Measurements from ENCODE around the gene ARHGEF16.

ARHGEF16 gene

DNA sequence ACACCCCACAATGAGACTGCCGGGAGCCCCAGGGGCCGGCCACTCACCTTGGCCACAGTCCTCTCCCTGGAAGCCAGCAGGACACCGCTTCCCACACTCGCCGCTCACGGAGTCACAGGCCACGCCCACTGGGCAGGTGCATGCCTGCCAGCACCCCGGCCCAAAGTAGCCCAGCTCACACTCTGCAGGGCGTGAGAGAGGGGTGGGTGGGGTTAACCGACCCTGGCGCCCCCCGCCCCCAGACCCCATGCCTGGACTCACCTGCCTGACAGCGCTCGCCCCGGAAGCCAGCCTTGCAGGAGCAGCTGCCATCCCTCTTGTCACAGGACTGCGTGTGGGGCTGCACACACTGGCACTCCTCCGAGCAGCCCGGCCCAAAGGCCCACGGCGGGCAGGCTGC lies 50.7 kb downstream of the ARHGEF16 start:
- DNase-seq, result peak; percentile 50

DNA sequence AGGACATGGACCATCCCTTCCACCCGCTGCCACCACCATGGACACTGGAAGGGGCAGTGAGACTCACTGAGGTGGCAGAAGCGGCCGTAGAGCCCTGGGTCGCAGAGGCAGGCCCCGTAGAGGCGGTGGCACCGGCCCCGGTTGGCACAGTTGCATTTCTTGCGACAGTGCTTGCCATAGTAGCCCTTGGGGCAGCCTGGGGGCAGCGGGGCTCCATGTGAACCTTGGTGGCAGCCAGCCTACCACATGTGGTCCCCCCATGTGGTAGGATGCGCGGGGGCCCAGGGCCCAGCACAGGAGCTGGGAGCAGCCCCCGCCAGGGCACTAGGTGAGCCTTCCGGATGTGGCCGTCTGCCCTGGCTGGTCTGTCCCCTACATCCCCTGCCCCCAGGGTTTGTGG lies 51.6 kb downstream of the ARHGEF16 start:
- no peak for DNase-seq

DNA sequence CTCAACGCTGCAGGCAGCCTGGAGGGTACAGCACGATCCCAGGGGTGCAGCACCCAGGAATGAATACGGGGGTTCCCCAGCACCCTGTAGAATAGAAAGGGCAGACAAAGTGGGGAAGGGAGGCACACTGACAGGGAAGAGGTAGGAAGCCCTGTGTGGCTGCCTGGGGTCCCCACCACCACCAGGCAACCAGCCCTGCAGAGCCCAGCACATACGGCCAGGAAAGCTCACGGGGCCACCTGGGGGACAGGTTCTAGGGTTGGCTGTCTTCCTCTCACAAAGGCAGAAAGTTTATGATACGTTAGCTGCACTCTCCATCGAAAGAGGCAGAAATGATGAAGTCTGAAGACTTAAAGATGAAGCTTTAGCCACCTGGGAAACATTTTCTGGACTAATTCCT lies 52.5 kb downstream of the ARHGEF16 start:
- DNase-seq, result no peak

DNA sequence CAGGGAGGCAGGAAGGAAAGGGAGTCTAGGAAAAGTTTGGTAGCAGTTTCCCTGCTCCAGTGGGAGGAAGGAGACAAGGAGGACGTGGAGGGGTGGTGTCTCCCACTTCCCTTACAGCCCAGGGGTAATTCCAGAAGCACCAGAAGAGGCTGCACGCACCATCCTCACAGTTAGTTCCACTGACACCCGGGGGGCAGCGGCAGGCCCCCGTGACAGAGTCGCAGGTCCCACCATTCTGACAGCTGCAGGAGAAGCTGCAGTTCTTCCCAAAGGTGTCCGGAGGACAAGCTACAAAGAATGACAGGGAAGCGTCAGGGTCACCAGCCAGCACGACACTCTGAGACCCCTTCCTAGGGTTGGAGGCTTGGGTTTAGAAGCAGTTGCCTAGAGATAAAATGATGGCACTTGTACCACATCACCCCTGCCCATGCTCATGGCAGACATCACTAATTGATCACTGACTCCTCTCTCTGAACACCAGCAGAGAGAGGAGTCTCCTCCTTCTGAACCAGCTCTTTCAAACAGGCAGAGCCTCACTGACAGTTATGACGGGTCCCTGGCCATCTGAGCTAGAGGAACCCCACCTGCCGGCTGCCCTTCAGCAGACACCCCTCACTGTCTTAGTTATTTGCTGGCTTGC lies 53.3 kb downstream of the ARHGEF16 start:
- no peak for DNase-seq

DNA sequence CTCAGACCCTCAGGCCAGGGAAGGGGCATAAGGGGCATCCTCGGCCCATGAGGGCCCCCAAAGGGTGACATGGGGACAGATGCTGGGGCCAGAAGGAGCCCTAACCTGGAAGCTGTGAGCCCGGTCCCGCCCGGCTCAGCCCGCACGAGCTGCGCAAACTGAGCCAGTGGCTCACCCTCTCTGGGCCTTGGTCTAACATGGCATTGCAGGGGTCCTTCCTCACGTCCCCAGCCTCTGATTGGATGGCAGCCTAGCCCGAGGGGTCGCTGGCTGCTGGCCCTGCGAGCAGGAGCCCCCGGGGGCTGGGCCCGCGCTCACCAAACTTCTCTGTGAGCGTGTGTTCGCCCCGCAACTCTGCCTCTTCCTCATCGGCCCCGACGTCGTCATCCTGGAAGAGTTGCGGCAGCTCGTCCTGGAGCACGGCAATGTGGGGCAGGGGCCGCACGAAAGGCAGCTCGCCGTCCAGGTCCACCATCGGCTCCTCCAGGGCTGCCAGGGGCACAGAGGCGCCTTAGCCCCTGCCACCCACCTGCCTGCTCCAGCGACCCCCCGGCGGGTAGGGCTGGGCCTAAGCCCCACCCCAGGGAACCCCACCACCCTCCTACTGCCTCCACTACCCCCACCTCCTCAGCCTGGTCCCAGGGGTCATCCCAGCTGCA lies 54.4 kb downstream of the ARHGEF16 start:
- DNase-seq, result no peak

DNA sequence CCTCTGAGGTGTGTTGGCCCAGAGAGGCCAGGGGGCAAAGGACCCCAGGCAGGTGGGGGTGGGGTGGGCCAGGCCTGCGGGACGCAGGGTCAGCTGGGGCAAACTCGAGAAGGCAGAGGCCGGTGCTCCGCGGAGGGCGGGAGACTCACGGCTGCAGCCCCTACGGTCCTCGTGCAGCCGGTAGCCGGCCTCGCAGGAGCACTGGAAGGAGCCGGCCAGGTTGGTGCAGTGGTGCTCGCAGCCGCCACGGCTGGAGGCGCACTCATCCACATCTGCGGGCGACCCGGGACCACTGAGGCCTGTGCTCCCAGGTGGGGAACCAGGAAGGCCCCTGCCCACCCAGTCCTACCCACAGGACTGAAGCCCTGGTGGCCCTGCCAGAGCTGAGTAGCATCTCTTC lies 55.3 kb downstream of the ARHGEF16 start:
- no peak for DNase-seq

DNA sequence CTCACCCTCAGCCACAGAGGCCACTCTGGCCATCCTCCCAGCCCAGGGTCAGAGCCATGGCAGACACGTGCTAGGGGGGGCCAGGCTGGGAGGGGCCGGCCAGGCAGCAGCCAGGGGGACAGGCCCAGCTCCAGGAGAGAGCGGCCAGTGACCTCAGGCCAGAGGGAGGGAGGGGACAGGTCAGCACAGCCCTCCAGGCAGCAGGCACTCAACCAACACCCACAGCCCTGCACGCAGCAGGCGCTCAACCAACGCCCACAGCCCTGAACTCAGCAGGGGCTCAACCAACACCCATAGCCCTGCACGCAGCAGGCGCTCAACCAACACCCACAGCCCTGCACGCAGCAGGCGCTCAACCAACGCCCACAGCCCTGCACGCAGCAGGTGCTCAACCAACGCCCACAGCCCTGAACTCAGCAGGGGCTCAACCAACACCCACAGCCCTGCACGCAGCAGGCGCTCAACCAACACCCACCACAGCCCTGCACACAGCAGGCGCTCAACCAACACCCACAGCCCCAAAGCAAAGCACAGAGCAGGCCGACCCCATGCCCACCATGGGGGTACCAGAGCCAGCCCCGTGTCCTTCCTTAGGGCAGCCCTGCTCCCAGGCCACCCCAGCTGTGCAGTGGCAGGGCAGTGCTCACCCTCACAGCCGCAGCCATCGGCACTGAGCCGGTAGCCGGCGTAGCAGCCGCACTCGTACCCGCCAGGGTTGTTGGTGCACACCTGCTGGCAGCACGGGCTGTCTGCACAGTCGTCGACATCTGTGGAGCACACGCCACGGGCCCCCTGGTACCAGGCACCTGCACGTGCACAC lies 55.9 kb downstream of the ARHGEF16 start:
- DNase-seq, result no peak

DNA sequence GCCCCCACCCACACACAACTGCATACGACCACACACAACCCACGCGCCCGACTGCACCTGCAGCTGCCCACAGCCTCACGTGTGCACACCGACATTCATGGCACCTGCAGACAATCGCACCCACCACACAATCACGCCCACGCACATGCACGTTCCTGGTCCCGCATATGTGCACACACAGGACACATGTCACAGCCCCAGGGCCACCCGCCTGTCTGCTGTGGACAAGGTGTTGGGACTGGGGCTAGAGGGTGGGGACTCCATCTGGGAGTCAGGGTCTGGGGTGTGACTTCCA lies 56.4 kb downstream of the ARHGEF16 start:
- DNase-seq, result no peak

DNA sequence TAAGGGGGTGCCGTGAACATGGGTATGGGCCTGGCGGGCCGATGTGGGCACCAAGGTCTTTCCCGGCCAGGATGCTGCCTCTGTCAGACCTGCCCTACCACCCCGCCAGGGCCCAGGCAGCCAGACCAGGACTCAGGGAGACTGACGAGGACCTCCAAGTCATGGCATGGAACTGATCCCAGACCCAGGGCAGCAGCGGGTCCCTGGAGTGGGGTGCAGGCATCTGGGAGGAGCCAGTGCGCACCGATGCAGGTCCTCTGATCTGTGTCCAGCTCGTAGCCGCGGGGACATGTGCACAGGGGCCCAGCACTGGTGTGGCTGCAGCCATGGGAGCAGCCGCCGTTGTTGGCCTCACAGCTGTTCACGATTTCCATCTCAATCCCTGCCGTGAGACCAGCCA lies 56.8 kb downstream of the ARHGEF16 start:
- no peak for DNase-seq

DNA sequence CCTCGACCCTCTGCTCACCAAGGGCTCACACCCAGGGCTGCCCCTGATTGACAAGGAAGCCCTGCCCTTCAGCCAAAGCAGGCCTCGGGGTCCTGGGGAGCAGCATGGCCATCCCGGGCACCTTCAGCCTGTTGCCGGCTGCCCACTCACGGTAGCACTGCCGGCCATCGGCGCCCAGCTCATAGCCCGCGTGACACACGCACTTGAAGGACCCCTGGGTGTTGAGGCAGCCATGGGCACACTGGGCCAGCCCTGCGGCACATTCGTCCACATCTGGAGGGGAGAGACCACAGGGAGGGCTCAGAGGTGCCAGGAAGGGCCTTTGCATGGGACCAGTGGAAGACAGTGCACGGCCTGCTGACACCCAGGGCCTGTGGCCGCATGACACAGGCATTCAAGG lies 57.4 kb downstream of the ARHGEF16 start:
- DNase-seq, result no peak

DNA sequence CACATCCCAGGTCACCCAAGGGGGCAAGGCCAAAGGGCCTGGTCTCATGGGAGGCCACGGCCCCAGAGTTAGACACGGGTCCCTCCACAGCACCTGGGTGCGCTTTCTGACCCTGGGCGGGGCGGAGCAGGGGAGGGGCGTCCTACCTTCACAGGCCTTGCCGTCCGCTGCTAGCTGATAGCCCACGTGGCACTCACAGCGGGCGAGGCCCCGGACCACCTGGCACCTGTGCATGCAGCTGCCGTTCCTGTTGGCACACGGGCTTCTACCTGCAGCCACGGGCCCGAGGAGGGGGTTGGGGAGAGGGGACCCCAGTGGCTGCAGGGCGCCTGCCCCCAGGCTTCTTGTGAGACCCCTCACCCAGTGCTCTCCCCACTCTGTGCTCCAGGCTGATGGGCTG lies 59.9 kb downstream of the ARHGEF16 start:
- peak; percentile 5 for DNase-seq

DNA sequence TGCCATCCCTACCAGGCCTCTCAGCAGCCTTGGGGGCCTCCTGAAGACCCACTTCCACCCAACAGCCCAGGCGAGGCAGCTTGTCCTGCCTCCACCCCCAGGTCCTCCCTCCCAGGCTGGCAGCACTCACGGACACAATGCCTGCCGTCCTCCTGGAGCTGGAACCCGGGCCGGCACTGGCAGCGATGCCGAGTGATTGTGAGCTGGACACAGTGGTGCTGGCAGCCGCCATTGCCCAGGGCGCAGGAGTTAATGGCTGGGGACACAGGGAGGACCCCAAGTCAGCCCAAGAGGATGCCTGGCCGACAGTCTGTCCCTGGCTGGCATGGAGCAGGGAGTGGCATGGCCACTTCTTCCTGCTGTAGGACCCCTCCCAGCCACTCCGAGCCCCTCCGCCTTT lies 60.8 kb downstream of the ARHGEF16 start:
- no peak for DNase-seq

DNA sequence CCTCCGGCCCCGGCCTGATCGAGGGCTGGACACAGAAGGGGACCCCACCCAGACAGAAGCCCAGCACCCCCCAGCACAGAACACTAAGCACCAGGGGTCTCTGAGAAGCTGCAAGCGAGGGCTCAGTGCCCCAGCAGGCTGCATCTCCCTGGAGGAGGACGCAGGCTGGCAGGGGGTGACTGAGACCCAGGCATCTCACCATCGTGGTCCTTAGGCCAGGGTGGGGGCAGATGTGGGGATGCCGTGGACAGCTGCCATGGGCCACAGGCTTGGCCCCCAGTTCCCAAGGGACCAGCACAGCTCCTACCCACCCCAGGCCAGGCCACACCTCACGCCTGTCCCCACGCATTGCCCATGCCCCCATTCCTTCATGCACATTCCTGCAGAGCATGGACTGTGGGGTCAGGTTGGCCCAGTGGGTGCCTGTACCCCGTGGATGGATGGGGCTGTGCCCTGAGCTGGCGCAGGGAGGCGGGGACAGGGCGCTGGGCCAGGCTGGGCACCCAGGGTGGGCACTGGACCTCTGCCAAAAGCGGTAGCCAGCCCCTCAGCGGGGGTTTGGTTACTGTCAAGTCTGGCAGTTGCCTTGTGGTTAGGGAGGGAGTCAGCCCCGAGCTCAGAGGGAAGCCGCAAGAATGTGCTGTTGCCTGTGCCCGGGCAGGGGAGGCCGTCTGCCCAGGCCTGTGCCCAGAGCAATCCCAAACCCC lies 61.5 kb downstream of the ARHGEF16 start:
- peak; percentile 62 for DNase-seq

DNA sequence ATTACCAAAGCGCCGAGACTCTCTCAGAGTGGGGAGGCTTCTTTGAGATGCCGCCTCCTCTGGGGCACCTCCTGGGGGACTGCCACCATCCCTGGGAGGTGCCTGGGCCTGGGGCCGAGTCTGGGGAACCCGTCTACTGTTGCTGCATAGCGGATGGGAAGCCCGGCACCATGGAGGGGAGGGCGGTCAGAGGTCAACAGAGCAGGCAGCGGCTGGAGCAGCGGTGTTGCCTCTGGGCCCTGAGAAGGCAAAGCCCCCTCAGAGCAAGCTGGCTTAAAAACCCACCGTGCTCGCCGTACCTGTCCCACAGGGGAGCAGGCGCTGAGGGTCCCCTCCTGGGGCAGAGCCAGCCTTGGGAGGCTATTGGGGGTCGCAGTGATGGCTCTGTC lies 62.0 kb downstream of the ARHGEF16 start:
- DNase-seq, result no peak

DNA sequence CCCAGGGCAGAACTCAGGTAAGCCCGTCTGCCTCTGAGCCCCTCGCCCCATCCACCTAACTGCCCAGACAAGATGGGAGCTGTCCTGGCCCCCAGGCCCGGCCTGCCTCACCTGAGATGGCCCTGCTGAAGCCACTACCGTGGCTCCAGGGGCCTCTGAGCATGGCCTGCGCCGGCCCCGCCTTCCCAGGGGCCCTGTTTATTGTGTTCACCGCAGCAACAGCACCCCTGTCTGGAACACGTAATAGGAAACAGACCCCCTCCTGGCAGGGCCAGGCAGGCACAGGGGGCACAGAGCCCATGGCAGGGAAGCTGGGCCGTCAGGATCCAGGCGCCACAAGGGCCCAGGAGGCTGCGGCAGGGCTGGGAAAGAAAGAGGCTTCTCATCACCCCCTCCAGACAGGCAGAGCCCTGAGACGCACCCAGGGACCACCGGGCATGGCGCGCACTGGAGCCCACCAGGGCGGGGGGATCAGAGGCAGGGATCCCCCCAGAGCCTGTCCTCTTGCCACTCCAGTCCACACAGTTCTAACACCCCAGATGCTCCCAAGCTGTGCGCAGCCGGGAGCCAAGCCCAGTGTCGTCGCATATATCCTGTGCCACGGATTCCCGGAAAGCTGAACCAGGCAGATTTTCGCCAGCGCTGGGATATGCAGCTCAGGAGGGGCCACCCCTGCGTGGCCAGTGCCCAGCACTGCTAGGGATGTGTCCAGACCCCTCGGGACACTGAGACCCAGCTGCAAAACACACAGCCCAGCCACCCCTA lies 62.6 kb downstream of the ARHGEF16 start:
- no peak for DNase-seq

DNA sequence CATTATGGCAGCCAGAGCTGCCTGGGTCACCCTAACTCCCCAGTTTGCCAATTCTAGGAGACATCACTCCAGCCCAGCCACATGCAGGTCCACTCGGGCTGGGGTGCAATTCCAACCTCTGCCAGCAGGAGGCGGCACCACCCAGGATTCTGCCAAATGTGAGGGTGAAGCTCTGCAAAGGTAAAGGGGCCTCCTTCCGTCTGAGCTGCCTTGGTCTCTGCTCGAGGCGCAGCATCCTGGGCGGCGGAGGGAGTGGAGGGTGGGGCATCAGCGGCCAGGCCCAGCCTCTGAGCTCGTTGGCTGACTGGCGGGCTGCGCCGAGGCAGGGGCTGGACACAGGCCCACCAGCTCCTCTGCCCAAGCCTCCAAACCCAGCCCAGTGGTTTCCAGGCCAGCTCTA lies 63.8 kb downstream of the ARHGEF16 start:
- DNase-seq, result no peak

DNA sequence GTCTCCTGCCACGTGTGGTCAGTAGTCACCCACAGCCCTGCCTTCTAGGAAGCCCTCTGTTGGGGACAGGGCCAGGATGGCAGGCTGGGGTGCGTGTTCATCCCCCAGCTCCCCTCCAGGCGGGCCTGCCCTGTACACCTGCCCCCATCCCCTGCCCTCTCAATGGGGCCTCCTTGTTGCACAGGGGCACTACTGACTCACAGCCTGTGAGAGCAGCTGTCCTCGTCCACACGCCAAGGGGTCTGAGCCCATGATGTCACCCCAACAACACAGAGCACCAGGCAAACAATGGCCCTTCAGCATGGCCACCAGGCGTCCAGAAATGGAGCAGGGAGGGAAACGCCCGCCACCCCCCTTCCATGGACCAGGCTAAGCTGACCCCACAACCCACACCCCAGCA lies 64.3 kb downstream of the ARHGEF16 start:
- DNase-seq, result no peak

DNA sequence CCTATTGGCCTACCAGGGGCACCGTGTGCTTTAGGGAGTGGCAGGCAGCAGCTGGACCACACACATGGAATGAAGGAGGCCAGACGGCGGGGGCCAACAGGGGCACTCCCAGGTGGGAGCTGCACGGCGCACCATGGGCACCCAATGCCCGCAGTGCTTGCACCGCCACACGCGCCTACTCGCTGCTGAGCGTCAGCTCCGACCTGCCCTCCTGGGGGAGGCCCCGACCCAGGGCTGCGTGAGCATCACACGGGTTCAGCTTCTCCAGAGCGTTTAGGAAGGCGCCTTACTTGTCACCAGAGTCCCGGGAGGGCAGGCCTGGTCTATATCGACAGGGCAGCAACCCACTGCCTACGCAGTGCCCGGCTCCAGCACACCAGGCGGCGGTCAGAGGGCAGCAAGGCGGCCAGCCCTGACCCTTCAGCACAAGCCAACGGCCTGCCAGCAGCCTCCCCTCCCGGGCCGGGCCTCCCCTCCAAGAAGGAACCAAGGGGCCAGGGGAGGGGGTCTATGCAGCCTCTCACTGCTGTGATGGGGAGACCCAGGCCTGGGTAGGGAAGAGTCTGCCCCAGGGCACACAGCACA lies 64.9 kb downstream of the ARHGEF16 start:
- DNase-seq, result no peak

DNA sequence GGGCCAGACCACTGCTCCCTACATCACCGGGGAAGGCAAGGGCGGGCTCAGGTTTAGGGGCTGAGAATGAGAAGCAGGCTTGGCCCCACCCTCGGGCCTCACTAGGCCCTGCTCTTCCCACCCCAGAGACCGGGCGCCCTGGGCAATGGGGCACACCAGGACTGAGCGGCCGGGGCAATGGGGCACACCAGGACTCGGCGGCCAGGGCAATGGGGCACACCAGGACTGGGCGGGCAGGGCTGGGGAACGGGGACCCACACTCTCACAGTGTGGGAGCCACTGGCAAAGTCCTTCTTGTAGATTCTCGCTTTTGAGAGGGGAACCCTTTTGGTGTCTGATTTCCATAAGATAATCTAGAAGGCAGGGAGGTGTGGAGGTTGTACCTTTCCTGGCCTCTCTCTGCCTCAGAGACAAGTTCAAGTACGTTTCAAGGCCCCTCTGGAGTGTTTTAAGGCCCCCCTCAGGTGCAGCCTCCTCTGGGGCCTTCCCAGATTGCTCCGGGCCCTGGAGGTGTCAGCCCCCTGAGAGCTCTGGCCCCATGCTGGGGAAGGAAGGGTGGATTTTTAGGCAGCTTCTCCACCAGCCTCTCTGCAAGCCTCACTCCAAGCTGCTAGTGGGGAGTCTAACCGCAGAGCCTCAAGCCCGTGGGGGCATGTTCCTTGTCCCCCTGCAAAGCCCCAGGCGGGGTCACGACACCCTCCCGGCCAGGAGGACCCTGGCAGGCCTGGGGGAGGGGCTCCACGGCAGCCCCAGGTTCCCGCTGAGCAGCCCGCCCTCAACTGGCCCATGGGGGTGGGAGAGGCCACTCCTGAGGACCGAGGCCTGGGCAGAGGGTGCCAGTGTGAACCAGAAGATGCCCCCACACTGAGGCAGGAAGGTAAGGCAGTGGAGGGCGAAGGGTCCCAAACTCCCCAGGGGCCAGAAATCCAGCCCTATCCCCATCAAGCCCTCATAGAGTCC lies 66.2 kb downstream of the ARHGEF16 start:
- DNase-seq, result no peak

DNA sequence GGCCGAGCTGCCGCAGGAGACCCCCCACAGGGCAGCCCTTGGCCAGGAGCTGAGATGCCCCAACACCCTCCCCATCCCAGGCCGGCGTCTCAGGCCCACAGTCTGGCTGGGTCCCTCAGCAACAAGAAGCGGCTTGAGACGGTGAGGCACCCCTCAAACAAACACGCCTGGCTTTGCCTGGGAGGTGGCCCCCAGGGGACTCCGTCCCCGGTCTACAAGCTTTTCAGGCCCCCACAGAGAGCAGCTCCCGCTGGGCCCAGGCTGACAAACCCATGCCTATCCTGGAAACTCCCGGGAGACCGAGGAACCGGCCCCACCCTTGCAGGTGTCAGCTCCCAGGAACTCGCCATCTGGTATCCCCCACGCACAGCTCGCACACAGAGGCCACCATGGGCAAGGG lies 67.0 kb downstream of the ARHGEF16 start:
- peak; percentile 26 for DNase-seq

DNA sequence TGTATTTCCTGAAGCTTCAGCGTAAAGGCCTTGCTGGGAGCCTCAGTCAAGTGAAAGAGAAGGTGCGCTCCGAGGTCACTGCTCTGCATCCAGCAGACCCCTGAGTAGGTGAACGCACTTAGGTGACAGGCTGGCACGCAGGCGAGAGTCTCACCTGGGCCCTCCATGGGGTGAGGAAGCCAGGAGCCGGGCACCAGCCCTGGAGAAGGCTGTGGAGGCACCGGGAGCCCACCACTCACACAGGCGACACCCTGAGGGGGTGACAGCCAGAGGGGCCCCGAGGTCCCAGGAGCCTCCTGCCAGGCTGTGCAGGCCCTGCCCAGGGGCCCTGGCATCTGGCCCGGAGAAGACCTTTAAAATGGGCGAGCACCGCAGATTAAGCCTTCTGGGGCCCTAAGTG lies 67.6 kb downstream of the ARHGEF16 start:
- DNase-seq, result no peak
